HCT116 (cell line): Measurements from ENCODE around the gene SLC66A3.

Experiments used
- EZH2 ChIP-seq: fragments of 200-600 bp; sonication (generic); IDR thresholded peaks from 2 replicates; pipeline ENCODE4 v1.6.1; 2017; ENCODE audit warnings: antibody characterized with exemption, mixed run types
- JUND ChIP-seq: IDR thresholded peaks from 2 replicates; pipeline ENCODE4 v1.6.1; 2012
- POLR2A ChIP-seq: IDR thresholded peaks from 2 replicates; pipeline ENCODE4 v1.7.0; 2011; ENCODE audit warnings: borderline replicate concordance; ENCODE audit not compliant: insufficient read depth, insufficient read length; ENCODE audit errors: extremely low read depth
- POLR2AphosphoS5 ChIP-seq: IDR thresholded peaks from 2 replicates; pipeline ENCODE4 v1.6.1; 2011; ENCODE audit warnings: mild to moderate bottlenecking, low read depth, low read length, moderate library complexity
- RAD21 ChIP-seq: IDR thresholded peaks from 2 replicates; pipeline ENCODE4 v1.6.1; 2012; ENCODE audit warnings: low read depth, mild to moderate bottlenecking
- SIN3A ChIP-seq: IDR thresholded peaks from 2 replicates; pipeline ENCODE4 v1.6.1; 2012; ENCODE audit warnings: low read depth
- SRF ChIP-seq: IDR thresholded peaks from 2 replicates; pipeline ENCODE4 v1.6.1; 2012; ENCODE audit warnings: low read depth
- YY1 ChIP-seq: IDR thresholded peaks from 2 replicates; pipeline ENCODE4 v1.6.1; 2011; ENCODE audit warnings: low read length, low read depth, moderate library complexity, mild to moderate bottlenecking; ENCODE audit not compliant: insufficient replicate concordance; ENCODE audit errors: extremely low read depth
- ZFX ChIP-seq: fragments of 450-650 bp; IDR thresholded peaks from 2 replicates; pipeline ENCODE4 v1.6.1; 2017
- TF ChIP-seq, protein P1 (sequence below), 3 experiments: fragments of 200-600 bp in 1 of 3; sonication (generic) in 1 of 3; IDR thresholded peaks in 2 of 3; conservative IDR thresholded peaks in 1 of 3; 2 replicates each; pipeline ENCODE4 v1.5.1; 2012 to 2017; ENCODE audit warnings: low read depth in 2 of 3, low read length in 2 of 3, antibody characterized with exemption in 1 of 3, borderline replicate concordance in 1 of 3, control low read depth in 1 of 3, mild to moderate bottlenecking in 1 of 3, mixed read lengths in 1 of 3, mixed run types in 1 of 3, moderate library complexity in 1 of 3; ENCODE audit not compliant: insufficient read depth in 1 of 3
- TF ChIP-seq, protein P2 (sequence below): IDR thresholded peaks from 2 replicates; pipeline ENCODE4 v1.6.1; 2012
- TF ChIP-seq, protein P3 (sequence below): IDR thresholded peaks from 2 replicates; pipeline ENCODE4 v1.6.1; 2012; ENCODE audit warnings: low read depth
- TF ChIP-seq, protein P4 (sequence below): IDR thresholded peaks from 2 replicates; pipeline ENCODE4 v1.6.1; 2012

DNA sequence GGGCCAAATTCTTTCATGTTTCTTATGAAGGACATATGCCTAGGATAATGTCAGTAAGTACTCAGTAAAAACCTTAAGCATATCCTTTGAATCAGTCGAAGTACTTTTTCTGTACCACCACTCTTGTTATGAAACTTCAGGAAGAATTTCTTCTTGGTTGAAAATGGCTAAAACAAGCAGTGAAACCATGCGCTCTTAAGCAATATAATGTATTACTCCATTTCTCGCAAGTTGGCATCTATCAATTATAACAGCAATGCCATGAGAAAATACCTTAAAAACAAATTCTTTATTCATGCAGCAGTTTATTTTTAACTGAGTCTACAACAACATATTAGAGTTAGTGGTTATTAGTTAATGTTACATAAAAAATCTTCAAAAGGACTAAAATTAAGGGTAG is 41.0 kb downstream of the SLC66A3 start:
- TF ChIP-seq SRF (no peak), JUND (no peak), SIN3A (no peak), POLR2AphosphoS5 (no peak), POLR2A (no peak), ZFX (no peak), EZH2 (no peak), YY1 (no peak), RAD21 (no peak)
- TF ChIP-seq, protein P1, sequence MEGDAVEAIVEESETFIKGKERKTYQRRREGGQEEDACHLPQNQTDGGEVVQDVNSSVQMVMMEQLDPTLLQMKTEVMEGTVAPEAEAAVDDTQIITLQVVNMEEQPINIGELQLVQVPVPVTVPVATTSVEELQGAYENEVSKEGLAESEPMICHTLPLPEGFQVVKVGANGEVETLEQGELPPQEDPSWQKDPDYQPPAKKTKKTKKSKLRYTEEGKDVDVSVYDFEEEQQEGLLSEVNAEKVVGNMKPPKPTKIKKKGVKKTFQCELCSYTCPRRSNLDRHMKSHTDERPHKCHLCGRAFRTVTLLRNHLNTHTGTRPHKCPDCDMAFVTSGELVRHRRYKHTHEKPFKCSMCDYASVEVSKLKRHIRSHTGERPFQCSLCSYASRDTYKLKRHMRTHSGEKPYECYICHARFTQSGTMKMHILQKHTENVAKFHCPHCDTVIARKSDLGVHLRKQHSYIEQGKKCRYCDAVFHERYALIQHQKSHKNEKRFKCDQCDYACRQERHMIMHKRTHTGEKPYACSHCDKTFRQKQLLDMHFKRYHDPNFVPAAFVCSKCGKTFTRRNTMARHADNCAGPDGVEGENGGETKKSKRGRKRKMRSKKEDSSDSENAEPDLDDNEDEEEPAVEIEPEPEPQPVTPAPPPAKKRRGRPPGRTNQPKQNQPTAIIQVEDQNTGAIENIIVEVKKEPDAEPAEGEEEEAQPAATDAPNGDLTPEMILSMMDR (IDR thresholded peaks at IDR 0.05 in 2 of 3, conservative IDR thresholded peaks at IDR 0.05 in 1 of 3; ENCODE audit: borderline replicate concordance in 1 of 3, insufficient read depth in 1 of 3, low read depth in 2 of 3, low read length in 2 of 3): no peak
- TF ChIP-seq, protein P2, sequence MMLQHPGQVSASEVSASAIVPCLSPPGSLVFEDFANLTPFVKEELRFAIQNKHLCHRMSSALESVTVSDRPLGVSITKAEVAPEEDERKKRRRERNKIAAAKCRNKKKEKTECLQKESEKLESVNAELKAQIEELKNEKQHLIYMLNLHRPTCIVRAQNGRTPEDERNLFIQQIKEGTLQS: no peak
- TF ChIP-seq, protein P3, sequence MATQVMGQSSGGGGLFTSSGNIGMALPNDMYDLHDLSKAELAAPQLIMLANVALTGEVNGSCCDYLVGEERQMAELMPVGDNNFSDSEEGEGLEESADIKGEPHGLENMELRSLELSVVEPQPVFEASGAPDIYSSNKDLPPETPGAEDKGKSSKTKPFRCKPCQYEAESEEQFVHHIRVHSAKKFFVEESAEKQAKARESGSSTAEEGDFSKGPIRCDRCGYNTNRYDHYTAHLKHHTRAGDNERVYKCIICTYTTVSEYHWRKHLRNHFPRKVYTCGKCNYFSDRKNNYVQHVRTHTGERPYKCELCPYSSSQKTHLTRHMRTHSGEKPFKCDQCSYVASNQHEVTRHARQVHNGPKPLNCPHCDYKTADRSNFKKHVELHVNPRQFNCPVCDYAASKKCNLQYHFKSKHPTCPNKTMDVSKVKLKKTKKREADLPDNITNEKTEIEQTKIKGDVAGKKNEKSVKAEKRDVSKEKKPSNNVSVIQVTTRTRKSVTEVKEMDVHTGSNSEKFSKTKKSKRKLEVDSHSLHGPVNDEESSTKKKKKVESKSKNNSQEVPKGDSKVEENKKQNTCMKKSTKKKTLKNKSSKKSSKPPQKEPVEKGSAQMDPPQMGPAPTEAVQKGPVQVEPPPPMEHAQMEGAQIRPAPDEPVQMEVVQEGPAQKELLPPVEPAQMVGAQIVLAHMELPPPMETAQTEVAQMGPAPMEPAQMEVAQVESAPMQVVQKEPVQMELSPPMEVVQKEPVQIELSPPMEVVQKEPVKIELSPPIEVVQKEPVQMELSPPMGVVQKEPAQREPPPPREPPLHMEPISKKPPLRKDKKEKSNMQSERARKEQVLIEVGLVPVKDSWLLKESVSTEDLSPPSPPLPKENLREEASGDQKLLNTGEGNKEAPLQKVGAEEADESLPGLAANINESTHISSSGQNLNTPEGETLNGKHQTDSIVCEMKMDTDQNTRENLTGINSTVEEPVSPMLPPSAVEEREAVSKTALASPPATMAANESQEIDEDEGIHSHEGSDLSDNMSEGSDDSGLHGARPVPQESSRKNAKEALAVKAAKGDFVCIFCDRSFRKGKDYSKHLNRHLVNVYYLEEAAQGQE: no peak
- TF ChIP-seq, protein P4, sequence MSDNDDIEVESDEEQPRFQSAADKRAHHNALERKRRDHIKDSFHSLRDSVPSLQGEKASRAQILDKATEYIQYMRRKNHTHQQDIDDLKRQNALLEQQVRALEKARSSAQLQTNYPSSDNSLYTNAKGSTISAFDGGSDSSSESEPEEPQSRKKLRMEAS: no peak
